HG03354 (cell line): Measurements from ENCODE around the gene KANK4.
"Not testable (repeated sequence)": the region's sequence is repeated elsewhere in the genome, so short reads cannot be mapped to it uniquely, and the experiment has no call there.

Source experiments
- ATAC-seq: cut with Tn5 transposase; IDR thresholded peaks from one replicate; pipeline ENCODE4 v1.9.1; 2021; ENCODE audit warnings: mild to moderate bottlenecking; ENCODE audit not compliant: unreplicated experiment, poor library complexity, severe bottlenecking

The KANK4 gene

DNA sequence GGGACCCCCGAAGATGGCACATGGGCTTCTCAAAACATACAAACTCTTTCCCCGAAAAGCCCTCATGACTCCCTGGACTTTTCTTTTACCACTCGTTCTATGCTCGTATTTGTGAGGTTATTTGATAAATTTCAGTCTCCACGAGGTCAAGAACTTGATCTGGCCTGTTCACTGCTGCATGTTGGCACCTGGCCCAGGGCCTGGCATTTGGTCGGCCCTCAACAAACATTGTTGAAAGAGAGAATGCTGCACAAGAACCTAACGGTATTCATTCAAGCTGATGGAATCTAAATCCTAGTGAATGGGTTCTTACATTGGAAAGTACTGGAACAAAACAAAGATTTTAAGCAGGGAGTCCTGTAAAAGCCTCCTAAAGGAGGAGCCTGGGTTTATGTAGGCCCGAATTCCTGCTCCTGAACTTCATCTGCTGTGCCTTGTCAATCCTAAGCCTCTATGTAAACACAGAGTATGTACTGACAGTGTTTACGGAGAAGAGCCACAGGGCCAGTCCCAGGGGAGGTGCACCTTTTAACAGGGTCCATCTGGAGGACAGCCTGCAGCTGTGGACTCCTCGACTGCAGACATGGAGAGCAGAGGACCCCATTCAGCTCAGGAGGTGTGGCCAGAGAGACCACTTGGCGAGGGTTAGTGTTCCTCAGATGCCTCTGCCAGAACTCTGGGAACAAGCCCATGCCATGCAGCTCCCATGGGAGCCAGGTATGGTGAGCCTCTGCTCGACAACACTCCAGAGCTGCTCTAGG lies 77.7 kb downstream of the KANK4 start:
- ATAC-seq, result no peak

DNA sequence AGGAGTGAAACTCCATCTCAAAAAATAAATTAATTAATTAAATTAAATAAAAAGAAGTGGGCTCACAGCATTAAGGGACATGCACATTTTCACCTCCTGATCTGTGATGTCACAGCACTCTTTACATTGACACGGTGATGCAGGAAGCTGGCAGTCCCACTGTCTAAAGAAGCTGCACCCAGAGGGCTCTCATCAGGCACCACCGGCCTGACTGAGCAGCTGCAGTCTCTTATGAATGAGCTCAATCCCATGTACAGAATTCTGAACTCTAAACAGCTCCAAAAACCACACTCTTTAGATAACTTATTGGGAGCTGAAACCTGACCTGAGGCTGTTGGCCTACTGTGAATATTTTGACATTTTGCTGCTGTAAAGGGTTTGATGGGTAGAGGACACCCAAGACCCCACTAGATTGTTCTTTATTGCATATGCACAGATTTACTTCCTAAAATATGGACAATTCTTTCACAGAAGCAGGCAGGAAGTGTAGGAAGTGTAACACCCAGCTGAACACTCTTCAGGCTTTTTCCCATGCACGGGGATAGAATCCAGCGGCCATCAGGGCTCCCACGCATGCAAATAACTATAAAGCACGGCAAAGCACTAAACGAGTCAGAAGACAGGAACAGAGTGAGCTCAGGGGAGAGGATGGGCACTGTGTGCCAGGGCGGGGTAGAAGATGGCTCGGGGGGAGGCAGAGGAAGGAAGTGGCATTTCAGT lies 78.4 kb downstream of the KANK4 start:
- no peak for ATAC-seq

DNA sequence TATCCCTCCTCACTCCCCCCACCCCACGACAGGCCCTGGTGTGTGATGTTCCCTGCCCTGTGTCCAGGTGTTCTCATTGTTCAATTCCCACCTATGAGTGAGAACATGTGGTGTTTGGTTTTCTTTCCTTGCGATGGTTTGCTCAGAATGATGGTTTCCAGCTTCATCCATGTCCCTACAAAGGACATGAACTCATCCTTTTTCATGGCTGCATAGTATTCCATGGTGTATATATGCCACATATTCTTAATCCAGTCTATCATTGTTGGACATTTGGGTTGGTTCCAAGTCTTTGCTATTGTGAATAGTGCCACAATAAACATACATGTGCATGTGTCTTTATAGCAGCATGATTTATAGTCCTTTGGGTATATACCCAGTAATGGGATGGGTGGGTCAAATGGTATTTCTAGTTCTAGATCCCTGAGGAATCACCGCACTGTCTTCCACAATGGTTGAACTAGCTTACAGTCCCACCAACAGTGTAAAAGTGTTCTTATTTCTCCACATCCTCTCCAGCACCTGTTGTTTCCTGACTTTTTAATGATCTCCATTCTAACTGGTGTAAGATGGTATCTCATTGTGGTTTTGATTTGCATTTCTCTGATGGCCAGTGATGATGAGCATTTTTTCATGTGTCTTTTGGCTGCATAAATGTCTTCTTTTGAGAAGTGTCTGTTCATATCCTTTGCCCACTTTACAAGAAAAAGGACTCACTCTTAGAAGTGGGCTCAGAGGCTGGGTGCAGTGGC lies 79.4 kb downstream of the KANK4 start:
- not testable (repeated sequence) for ATAC-seq

DNA sequence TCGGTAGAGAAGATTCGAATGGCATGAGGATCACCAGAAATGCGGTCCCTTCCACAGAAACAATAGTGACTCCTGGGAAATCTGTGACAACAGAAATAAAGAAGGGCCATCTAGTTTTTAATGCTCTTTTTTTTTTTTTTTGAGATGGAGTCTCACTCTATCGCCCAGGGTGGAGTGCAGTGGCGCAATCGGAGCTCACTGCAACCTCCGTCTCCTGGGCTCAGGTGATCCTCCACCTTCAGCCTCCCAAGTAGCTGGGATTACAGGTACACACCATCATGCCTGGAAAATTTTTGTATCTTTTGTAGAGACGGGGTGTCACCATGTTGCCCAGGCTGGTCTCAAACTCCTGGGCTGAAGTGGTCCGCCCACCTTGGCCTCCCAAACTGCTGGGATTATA lies 80.7 kb downstream of the KANK4 start:
- ATAC-seq, result no peak

DNA sequence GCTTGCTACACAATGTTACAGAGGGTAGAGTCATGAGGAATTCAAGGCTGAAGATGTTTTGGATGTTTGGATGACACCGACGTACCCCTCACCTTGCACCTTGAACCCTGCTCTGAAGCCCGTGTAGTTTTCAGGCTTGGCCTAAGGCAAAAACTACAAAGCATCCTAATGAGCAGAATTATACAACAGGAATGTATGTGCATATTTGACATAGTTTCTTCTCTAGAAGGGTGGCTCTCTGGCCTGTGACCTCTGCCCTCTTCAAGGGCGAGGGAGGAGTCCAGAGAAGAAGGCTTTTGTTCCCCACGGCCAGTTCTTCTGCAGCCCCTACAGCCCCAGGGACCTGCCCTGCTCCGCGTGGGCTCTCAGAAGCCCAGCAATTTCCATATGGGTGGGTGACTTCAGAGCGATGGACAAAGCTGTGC lies 81.3 kb downstream of the KANK4 start:
- ATAC-seq, result no peak

DNA sequence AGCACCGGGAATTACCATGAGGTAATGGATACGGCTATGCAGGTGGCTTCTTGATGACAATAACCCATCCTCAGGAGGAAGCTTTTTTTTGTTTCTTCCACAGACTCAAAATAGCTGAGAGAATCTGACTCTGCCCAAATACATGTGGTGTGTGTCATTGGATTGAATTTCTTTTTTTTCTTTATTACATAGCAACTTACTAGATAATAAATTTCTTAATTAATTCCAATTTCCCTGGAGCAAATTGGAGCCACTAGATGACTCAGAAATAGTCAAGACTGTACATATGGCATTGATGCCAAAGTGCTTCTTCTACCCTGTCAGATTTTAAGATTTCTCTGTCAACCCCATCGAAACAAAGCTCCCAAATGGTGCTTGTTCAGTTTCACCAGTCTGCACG lies 81.9 kb downstream of the KANK4 start:
- ATAC-seq, result no peak

DNA sequence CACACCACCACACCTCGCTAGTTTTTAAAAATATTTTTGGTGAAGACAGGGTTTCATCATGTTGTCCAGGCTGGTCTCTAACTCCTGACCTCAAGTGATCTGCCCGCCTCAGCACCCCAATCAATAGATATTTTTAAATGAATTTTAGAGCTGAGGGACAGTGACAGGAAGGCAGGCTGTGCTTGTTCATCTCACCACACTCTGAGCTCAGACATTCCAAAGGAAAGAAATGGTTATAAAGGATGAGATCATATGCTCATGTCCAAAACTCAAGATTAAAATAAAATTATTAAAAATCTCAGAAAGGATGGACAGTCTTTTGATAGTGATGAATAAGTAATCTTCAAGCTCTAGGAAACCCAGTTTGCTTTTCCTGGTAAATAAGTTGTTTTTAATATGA lies 83.7 kb downstream of the KANK4 start:
- ATAC-seq, result no peak

DNA sequence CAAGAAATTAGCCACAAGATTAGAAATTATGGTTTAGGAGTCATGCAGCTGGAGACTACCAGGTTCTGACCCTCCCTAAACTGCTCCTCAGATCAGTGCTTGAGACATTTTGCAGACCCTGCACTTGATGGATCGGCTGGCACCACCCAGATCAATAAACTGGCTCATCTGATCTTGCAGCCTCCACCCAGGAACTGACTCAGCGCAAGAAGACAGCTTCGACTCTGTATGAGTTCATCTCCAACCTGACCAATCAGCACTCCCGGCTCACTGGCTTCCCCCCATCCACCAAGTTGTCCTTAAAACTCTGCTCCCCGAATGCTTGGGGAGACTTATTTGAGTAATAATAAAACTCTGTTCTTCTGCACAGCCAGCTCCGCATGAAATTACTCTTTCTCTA lies 84.5 kb downstream of the KANK4 start:
- ATAC-seq, result no peak

DNA sequence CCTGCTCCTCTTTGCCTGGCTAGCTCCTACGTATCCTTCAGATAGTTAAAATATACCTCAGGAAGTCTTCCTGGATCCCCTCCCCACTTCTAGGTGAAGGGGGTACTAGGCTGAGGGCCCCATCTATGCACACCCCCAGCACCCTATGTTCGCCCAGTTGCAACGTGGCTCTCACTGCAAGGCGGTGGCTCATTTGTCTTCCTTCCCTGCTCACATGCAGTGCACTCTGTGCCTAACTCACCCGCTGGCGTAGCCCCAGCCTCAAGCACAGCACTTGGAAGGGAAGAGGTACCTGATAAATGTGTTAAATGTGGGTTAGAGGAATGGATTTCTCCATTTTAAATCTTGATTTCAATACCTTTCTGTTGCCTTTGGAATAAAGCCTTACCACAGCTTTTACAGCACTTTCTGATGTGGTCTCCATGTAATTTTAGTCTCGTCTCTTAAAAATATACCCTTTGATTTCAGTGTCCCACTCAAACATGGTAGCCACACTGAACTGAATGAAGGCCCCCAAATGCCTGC lies 85.2 kb downstream of the KANK4 start:
- ATAC-seq, result no peak

DNA sequence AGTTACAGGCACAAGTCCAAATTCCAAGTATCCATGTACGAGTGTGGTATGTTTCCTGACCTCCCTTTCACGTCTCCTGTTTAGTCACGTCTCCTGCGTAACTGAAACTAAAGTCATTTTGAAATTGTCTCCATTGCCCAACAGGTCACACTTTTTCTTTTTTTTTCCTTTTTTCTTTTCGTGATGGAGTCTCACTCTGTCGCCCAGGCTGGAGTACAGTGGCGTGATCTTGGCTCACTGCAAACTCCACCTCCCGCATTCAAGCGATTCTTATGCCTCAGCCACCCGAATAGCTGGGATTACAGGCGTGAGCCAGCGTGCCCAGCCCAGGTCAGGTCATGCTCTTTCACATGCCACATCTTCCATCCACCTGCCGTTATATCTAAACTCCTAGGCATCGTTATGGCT lies 86.4 kb downstream of the KANK4 start:
- ATAC-seq, result no peak

DNA sequence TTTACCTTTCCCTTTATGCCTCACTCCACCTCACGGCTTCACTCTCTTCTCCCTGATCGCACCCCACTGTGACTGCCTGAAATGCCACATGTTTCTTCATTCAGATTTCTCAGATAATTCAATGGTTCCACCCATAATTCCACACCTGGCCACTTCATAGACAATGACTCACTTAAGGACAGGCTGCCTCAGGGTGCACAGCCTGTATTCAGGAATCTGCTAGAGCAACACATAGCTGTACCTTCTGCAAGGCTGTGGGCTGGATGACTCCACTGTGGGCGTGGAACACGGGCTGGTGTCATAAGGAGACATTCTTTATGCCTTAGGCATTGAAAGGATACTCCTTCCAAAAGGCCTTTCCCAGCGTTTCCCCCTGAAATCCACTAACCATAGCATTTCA lies 88.5 kb downstream of the KANK4 start:
- no peak for ATAC-seq

DNA sequence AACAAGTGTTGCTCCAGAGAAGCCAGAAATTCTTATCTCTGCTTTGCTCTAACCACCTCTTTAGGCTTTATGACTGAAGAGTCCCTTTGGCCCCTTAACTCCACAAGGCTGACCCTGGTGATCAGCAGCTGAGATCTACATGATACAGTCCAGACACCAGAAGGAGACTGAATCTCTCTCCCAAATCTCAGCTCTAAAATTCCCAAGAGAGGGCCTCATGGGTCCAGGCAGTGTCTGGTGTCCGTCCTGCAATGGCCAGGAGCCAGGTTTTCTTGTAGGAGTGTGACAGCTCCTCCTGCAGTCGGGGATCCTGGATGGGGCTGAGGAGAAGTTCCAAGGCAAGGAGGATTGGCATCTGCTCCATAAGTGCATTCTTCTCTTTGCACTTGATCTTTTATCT lies 89.3 kb downstream of the KANK4 start:
- no peak for ATAC-seq

DNA sequence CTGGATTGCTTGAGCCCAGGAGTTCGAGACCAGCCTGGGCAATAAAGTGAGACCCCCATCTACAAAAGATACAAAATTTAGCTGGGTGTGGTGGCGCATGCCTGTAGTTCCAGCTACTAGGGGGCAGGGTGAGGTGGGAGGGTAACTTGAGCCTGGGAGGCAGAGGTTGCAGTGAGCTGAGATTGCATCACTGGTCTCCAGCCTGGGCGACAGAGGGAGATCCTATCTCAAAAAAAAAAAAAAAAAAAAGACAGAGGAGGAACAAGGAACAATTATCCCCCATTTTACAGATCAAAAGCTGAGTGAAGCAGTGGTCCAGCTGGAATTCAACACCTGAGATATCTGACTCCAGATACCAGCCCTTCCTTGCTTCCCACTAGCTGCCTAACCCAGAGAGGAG lies 89.8 kb downstream of the KANK4 start:
- ATAC-seq, result no peak

DNA sequence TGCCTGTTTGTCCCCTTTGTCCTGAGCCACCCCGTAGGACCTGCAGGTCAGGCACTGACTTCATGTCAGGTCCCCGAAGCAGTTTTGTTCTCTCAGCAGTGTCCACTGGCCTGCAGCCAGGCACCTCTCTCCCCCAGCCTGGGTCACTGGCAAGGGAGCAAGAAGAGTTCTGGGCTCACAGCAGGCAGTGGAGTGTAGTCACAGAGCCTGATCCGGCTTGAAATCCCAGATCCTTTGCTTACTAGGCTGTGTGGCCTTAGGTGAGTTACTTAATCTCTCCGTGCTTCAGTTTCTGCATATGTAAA lies 90.4 kb downstream of the KANK4 start:
- no peak for ATAC-seq

DNA sequence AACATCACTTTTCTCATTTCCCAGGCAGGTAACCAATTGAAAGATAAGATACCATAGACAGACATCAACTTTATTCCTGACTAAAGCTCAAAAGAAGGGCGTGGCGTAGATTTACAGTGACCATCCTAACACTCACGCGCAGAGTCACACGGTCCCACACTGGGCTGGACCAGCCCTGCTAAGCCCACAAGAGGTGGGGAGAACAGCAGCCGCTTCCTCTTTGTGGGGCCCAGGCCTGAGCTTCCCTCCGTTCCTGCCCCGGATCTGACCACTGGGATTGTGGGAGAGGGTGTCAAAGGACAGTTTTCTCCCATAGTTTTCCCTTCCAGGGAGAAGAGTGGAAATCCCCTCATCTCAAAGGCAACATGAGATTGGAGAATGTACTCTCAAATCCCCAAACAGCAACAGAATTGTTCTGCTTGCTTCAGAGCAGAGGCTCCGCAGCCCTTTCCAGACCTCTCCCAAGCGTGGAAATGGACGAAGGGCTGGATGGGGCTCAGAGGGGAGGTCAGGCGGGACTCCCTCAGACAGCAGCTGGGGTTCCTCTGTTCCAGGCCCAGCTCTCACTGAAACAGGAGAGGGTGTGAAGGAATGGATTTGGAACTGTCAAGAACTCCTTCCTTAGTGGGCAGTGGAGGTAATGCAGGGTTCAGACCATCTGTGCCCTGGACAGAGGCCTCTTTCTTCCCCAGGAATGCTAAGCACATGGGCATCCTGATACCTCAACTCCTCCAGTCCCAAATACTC lies 90.9 kb downstream of the KANK4 start:
- ATAC-seq, result no peak

DNA sequence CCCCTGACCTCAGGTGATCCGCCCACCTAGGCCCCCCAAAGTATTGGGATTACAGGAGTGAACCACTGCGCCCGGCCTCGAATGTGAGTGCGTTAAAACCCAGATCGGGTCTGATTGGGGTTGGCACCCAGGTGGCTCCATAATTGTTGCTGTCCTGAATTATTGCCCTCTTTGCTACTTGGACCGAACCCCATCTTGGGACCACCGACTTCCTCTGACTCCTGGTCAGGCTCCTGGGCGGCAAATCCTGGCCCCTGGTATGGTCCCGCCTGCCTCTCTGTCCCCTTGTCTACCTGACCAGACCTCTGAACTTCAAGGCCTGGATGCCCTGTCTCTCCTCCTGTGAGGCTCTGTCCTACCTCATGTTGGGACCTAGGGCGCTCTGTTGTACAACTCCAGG lies 91.7 kb downstream of the KANK4 start:
- no peak for ATAC-seq

DNA sequence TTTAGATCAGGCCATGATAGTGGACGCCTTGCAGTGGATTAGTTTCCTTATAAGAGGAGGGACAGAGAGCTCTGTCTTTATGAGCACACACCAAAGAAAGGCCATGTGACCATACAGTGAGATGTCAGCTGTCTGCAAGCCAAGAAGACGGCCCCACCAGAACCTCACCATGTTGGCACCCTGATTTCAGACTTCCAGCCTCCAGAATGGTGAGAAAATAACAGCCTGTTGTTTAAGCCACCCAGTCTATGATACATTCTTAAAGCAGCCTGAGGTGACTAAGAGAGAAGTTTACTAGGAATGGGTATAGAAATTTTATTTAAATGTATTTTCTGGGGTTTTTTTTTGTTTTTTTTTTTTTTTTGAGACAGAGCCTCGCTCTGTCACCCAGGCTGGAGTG lies 95.1 kb downstream of the KANK4 start:
- no peak for ATAC-seq

DNA sequence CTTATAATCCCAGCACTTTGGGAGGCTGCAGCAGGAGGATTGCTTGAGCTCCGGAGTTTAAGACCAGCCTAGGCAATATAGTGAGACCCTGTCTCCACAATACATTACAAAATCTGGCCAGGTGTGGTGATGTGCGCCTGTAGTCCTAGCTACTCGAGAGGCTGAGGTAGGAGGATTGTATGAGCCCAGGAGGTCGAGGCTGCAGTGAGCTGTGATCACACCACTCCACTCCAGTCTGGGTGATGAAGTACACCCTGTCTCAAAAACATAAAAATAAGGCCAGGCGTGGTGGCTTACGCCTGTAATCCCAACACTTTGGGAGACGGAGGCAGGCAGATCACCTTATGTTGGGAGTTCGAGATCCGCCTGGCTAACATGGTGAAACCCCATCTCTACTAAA lies 96.9 kb downstream of the KANK4 start:
- ATAC-seq, result no peak

DNA sequence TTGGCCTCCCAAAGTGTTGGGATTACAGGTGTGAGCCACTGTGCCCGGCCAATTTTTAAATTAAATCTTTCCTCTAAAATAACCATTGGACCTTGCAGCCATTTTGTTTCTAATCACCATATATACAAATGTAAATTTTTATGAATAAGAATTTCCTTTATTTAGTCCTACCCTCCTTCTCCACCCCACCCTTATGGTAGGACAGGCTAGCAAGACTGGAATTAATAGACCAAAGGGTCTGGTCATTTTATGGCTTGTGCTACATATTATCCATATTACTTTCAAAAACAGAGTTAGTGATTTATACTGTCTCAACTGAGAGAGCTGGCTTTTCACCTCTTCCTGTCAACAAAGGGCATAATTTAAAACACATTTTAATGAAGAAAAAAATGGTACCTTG lies 98.1 kb downstream of the KANK4 start:
- no peak for ATAC-seq

DNA sequence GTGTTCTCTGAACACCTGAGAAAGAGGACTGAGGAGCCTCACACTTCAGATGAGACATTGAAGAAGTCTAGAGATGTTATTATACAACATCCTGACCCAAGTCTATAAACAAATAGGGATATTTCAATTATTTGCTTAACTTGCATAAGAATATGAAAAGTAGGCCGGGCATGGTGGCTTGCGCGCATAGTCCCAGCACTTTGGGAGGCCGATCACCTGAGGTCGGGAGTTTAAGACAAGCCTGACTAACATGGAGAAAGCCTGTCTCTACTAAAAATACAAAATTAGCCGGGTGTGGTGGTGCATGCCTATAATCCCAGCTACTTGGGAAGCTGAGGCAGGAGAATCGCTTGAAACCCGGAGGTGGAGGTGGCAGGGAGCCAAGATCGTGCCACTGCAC lies 98.8 kb downstream of the KANK4 start:
- not testable (repeated sequence) for ATAC-seq
